Uterus (tissue), 2 donors: ENCODE results near the gene SLC16A7.

Experiments
- POLR2A ChIP-seq, 2 donors: fragments of 450-650 bp; IDR thresholded peaks; one replicate each; pipeline ENCODE4 v1.6.1; 2016; ENCODE audit warnings: antibody characterized with exemption in 2 of 2, mild to moderate bottlenecking in 1 of 2, moderate library complexity in 1 of 2
- TF ChIP-seq, protein P1 (sequence below), 4 experiments: fragments of 200-600 bp in 2 of 4; fragments of 450-650 bp in 2 of 4; sonication (generic) in 2 of 4; IDR thresholded peaks; one replicate each; pipeline ENCODE4 v1.5.1; 2016 to 2019; ENCODE audit warnings: antibody characterized with exemption in 4 of 4, mild to moderate bottlenecking in 2 of 4, moderate library complexity in 1 of 4

DNA sequence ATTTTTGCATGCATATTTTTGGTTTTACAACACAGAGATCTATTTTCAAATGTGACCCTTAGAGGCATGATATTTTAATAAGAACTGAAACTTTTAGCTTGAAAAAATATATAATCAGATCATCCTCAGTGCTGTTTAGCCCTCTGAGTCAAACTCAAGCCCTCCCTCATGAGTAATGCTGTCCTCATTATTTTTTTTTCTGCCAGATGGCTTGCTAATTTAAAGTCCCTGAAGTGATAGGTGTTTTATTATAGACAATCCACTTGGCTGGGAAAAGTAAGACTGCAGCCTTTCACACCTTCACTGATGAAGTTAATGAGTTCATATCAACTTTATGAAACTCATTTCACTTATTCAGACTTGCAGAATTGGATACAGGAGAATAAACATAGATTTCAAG, 227.7 kb downstream of the SLC16A7 start:
- TF ChIP-seq, protein P1, sequence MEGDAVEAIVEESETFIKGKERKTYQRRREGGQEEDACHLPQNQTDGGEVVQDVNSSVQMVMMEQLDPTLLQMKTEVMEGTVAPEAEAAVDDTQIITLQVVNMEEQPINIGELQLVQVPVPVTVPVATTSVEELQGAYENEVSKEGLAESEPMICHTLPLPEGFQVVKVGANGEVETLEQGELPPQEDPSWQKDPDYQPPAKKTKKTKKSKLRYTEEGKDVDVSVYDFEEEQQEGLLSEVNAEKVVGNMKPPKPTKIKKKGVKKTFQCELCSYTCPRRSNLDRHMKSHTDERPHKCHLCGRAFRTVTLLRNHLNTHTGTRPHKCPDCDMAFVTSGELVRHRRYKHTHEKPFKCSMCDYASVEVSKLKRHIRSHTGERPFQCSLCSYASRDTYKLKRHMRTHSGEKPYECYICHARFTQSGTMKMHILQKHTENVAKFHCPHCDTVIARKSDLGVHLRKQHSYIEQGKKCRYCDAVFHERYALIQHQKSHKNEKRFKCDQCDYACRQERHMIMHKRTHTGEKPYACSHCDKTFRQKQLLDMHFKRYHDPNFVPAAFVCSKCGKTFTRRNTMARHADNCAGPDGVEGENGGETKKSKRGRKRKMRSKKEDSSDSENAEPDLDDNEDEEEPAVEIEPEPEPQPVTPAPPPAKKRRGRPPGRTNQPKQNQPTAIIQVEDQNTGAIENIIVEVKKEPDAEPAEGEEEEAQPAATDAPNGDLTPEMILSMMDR (IDR thresholded peaks at IDR 0.05) = no peak
- no peak for TF ChIP-seq POLR2A (IDR thresholded peaks at IDR 0.05)
